Fibroblast of skin of left biceps (primary cell): Measurements from ENCODE around the gene CHADL.
"Not testable (repeated sequence)": the region's sequence is repeated elsewhere in the genome, so short reads cannot be mapped to it uniquely, and the experiment has no call there.

Experiments used
- DNase-seq, 2 experiments: peaks; one replicate each; pipeline ENCODE4 v3.0.0-alpha.2; 2013; ENCODE audit warnings: low read depth in 2 of 2

The CHADL gene

GRCh38 chr22:41181349-41182241, 59.1 kb downstream of the CHADL start:
- no peak for DNase-seq

- no peak for DNase-seq
Measured at GRCh38 chr22:41180926-41181325, 59.8 kb downstream of the CHADL start.

- not testable (repeated sequence) for DNase-seq
Measured at GRCh38 chr22:41180362-41180761, 60.4 kb downstream of the CHADL start.
